CD14-positive monocyte (primary cell): ENCODE measurements around the gene MCF2L2. TPM values are rescaled to one million over a fixed set of nuclear protein-coding genes. Genes with fewer than 3 reads are reported as not detected.
A peak's percentile ranks its signal among the peaks of the same experiment; 100 is the strongest.

Experiments used
- DNase-seq, 3 donors: peaks; one replicate each; pipeline ENCODE4 v3.0.0-alpha.2; 2011 to 2022
- H2AFZ ChIP-seq: 2 replicates; pipeline ENCODE4 v1.6.0; 2012; ENCODE audit warnings: mild to moderate bottlenecking, low read depth, low read length, inconsistent platforms; ENCODE audit not compliant: insufficient read depth, poor library complexity, severe bottlenecking
- H3K27ac ChIP-seq, 2 donors: 1 replicate in 1 of 2; 2 replicates in 1 of 2; pipeline ENCODE4 v1.5.1; 2012 to 2013; ENCODE audit warnings: low read length in 2 of 2, control low read depth in 1 of 2, inconsistent platforms in 1 of 2, low read depth in 1 of 2, mild to moderate bottlenecking in 1 of 2
- H3K27me3 ChIP-seq, 2 donors: one replicate each; pipeline versions ENCODE4 v1.6.0 to v1.6.1; 2011 to 2013; ENCODE audit warnings: low read length in 2 of 2; ENCODE audit not compliant: control insufficient read depth in 2 of 2, insufficient read depth in 2 of 2
- H3K36me3 ChIP-seq, 2 donors: replicated peaks in 1 of 2; 1 replicate in 1 of 2; 2 replicates in 1 of 2; pipeline versions ENCODE4 v1.5.1 to v1.6.1; 2012 to 2013; ENCODE audit warnings: low read length in 2 of 2, control low read depth in 1 of 2, inconsistent platforms in 1 of 2, mild to moderate bottlenecking in 1 of 2; ENCODE audit not compliant: insufficient read depth in 2 of 2, control insufficient read depth in 1 of 2
- H3K4me1 ChIP-seq, 2 donors: 1 replicate in 1 of 2; 2 replicates in 1 of 2; pipeline versions ENCODE4 v1.5.1 to v1.6.1; 2012 to 2013; ENCODE audit warnings: low read length in 2 of 2, control low read depth in 1 of 2, inconsistent platforms in 1 of 2, mild to moderate bottlenecking in 1 of 2, moderate library complexity in 1 of 2; ENCODE audit not compliant: insufficient read depth in 2 of 2, control insufficient read depth in 1 of 2
- H3K4me2 ChIP-seq: replicated peaks from 2 replicates; pipeline ENCODE3; 2012; ENCODE audit warnings: low read length, moderate library complexity, mild to moderate bottlenecking; ENCODE audit not compliant: poor library complexity, severe bottlenecking; ENCODE audit errors: extremely low read depth
- H3K4me3 ChIP-seq, 3 experiments: fragments of 200-600 bp in 1 of 3; sonication (generic) in 1 of 3; replicated peaks in 1 of 3; 1 replicate in 2 of 3; 2 replicates in 1 of 3; pipeline ENCODE4 v1.5.1; 2011 to 2013; ENCODE audit warnings: low read length in 3 of 3, mild to moderate bottlenecking in 3 of 3, control low read depth in 2 of 3, low read depth in 2 of 3, inconsistent platforms in 1 of 3, moderate library complexity in 1 of 3
- H3K79me2 ChIP-seq: 2 replicates; pipeline ENCODE4 v1.6.0; 2012; ENCODE audit warnings: mild to moderate bottlenecking, control low read depth, inconsistent platforms, low read length, moderate library complexity; ENCODE audit not compliant: insufficient read depth
- H3K9ac ChIP-seq: 2 replicates; pipeline ENCODE4 v1.6.0; 2017; ENCODE audit warnings: low read length, mild to moderate bottlenecking; ENCODE audit not compliant: insufficient read depth, poor library complexity, severe bottlenecking
- H3K9me3 ChIP-seq, 2 donors: replicated peaks in 1 of 2; 1 replicate in 1 of 2; 2 replicates in 1 of 2; pipeline versions ENCODE4 v1.5.1 to v1.6.1; 2012 to 2013; ENCODE audit warnings: low read length in 2 of 2, control low read depth in 1 of 2; ENCODE audit not compliant: control insufficient read depth in 1 of 2, insufficient read depth in 1 of 2
- H4K20me1 ChIP-seq: 2 replicates; pipeline ENCODE4 v1.6.0; 2012; ENCODE audit warnings: mild to moderate bottlenecking, low read length, control low read depth, moderate library complexity; ENCODE audit not compliant: insufficient read depth
- H3K27ac Mint-ChIP-seq, 7 donors: one replicate each; pipeline ENCODE4 v1.8.0; 2020; ENCODE audit warnings: mild to moderate bottlenecking in 7 of 7, mixed read lengths in 7 of 7, moderate library complexity in 6 of 7, inconsistent platforms in 2 of 7
- H3K27me3 Mint-ChIP-seq, 3 donors: one replicate each; pipeline ENCODE4 v1.8.0; 2021 to 2022; ENCODE audit warnings: low read depth in 3 of 3, mild to moderate bottlenecking in 3 of 3, mixed read lengths in 3 of 3, moderate library complexity in 3 of 3, inconsistent platforms in 1 of 3
- H3K36me3 Mint-ChIP-seq, 2 donors: one replicate each; pipeline ENCODE4 v1.8.0; 2020; ENCODE audit warnings: mixed read lengths in 2 of 2, inconsistent platforms in 1 of 2, mild to moderate bottlenecking in 1 of 2
- H3K4me1 Mint-ChIP-seq: one replicate; pipeline ENCODE4 v1.8.0; 2020; ENCODE audit warnings: mild to moderate bottlenecking, mixed read lengths
- H3K4me3 Mint-ChIP-seq, 2 donors: one replicate each; pipeline ENCODE4 v1.8.0; 2020; ENCODE audit warnings: mild to moderate bottlenecking in 2 of 2, mixed read lengths in 2 of 2, moderate library complexity in 1 of 2
- H3K9me3 Mint-ChIP-seq, 7 donors: one replicate each; pipeline ENCODE4 v1.8.0; 2020 to 2022; ENCODE audit warnings: mixed read lengths in 7 of 7, mild to moderate bottlenecking in 6 of 7, moderate library complexity in 6 of 7, inconsistent platforms in 2 of 7
- WGBS: methylation state at CpG from one replicate; pipeline ENCODE4 v1.1.5; 2013; ENCODE audit warnings: missing lambda C conversion rate; ENCODE audit not compliant: insufficient coverage; 5-methylcytosine and 5-hydroxymethylcytosine counted together
- intact Hi-C, 2 donors: fragments of 100-400 bp; cut with micrococcal nuclease; formaldehyde crosslinking; loops; one replicate each; pipeline versions ENCODE4 v1.15.0 to v1.15.1; 2023
- polyA plus RNA-seq, 3 donors: library from polyadenylated mRNA; depleted of rRNA in 1 of 3; unstranded in 2 of 3; stranded (reverse) in 1 of 3; fragments of 300-500 nt in 2 of 3; fragments of >200 nt in 1 of 3; fragmentation: Illumina TruSeq in 2 of 3; gene quantifications; 1 replicate in 2 of 3; 2 replicates in 1 of 3; pipeline ENCODE4 v1.2.3, GENCODE V29; 2012 to 2021
- TF ChIP-seq, protein P1 (sequence below): fragments of 200-600 bp; IDR thresholded peaks from one replicate; pipeline ENCODE4 v1.8.0; 2022; ENCODE audit warnings: antibody characterized with exemption, mild to moderate bottlenecking

MCF2L2 gene
- polyA plus RNA-seq, 3 donors = 0.01 to 0.13 TPM; not detected in 1

DNA sequence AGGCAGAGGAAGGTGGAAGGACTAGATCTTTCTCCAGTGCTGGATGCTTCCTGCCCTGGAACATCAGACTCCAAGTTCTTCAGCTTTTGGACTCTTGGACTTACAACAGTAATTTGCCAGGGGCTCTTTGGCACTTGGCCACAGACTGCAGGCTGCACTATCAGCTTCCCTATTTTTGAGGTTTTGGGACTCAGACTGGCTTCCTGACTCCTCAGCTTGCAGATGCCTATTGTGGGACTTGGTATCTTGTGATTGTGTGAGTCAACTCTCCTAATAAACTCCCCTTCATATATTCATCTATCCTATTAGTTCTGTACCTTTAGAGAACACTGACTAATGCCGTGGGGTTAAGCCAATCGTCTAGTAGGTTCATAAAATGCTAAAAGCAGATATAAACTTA is 184.2 kb downstream of the MCF2L2 start:
- Histone ChIP-seq H4K20me1 (no peaks in the 10 kb centered on the region), H3K9ac (peak overlapping the region; percentile 32), H3K27ac (peak overlapping the region; percentile 56 to 88), H3K79me2 (no peaks in the 10 kb centered on the region), H3K4me3 (peak overlapping the region in 1 of 3 experiments; percentile 49), H3K4me1 (peaks cover 32 to 37% of the 10 kb centered on the region in 2 donors), H2AFZ (no peak overlapping the region), H3K4me2 (peak overlapping the region; percentile 54), H3K9me3 (peaks cover 12 to 16% of the 10 kb centered on the region in 2 donors), H3K36me3 (no peaks in the 10 kb centered on the region), H3K27me3 (no peaks in the 10 kb centered on the region)
- TF ChIP-seq, protein P1, sequence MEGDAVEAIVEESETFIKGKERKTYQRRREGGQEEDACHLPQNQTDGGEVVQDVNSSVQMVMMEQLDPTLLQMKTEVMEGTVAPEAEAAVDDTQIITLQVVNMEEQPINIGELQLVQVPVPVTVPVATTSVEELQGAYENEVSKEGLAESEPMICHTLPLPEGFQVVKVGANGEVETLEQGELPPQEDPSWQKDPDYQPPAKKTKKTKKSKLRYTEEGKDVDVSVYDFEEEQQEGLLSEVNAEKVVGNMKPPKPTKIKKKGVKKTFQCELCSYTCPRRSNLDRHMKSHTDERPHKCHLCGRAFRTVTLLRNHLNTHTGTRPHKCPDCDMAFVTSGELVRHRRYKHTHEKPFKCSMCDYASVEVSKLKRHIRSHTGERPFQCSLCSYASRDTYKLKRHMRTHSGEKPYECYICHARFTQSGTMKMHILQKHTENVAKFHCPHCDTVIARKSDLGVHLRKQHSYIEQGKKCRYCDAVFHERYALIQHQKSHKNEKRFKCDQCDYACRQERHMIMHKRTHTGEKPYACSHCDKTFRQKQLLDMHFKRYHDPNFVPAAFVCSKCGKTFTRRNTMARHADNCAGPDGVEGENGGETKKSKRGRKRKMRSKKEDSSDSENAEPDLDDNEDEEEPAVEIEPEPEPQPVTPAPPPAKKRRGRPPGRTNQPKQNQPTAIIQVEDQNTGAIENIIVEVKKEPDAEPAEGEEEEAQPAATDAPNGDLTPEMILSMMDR = no peak
- no CpG with 5 or more reads among the region's 2 CpGs for whole genome bisulfite sequencing
- H3K4me3 Mint-ChIP-seq = peak overlapping the region in 1 of 2 donors; percentile 59
- peak; percentile 91 to 98 (median 97) for DNase-seq
- H3K9me3 Mint-ChIP-seq = peaks cover 18 to 29% (median 26%) of the 10 kb centered on the region in 7 donors
- H3K4me1 Mint-ChIP-seq = peaks cover 33% of the 10 kb centered on the region
- peaks cover 0 to 4% (median 2%) of the 10 kb centered on the region in 3 donors for H3K27me3 Mint-ChIP-seq
- H3K27ac Mint-ChIP-seq = peak overlapping the region; percentile 89 to 96 (median 94)
- intact Hi-C loops = loop anchor here in 1 of 2 donors (5.0 kb wide), 1 partner anchor 37 kb away; no protein-coding TSS in a partner anchor
- H3K36me3 Mint-ChIP-seq = peaks cover 9 to 20% of the 10 kb centered on the region in 2 donors

DNA sequence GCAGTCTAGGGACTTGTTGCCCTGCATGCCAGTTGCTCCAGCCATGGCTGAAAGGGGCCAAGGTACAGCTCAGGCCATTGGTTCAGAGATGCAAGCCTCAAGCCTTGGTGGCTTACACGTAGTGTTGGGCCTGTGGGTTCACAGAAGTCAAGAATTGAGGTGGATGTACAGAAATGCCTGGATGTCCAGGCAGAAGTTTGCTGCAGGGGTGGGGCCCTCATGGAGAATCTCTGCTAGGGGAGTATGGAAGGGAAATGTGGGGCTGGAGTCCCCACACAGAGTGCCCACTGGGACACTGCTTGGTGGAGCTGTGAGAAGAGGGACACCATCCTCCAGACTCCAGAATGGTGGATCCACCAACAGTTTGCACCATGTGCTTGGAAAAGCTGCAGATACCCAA is 186.0 kb downstream of the MCF2L2 start:
- Histone ChIP-seq H3K4me1 (peaks cover 32 to 37% of the 10 kb centered on the region in 2 donors), H4K20me1 (no peaks in the 10 kb centered on the region), H3K9me3 (peaks cover 12 to 16% of the 10 kb centered on the region in 2 donors), H3K4me2 (no peak overlapping the region), H3K79me2 (no peaks in the 10 kb centered on the region), H3K9ac (no peak overlapping the region), H2AFZ (no peak overlapping the region), H3K36me3 (no peaks in the 10 kb centered on the region), H3K4me3 (no peak overlapping the region), H3K27ac (peak overlapping the region in 1 of 2 donors; percentile 45), H3K27me3 (no peaks in the 10 kb centered on the region)
- peaks cover 0 to 4% (median 0%) of the 10 kb centered on the region in 3 donors for H3K27me3 Mint-ChIP-seq
- 100% methylated on average over 1 of the region's 1 CpG for WGBS
- DNase-seq = no peak
- intact Hi-C loops = loop anchor here in 1 of 2 donors (5.0 kb wide), 1 partner anchor 35 kb away; no protein-coding TSS in a partner anchor
- peak overlapping the region in 1 of 7 donors; percentile 43 for H3K27ac Mint-ChIP-seq
- H3K4me3 Mint-ChIP-seq = no peak overlapping the region
- H3K9me3 Mint-ChIP-seq = peaks cover 22 to 29% (median 26%) of the 10 kb centered on the region in 7 donors
- TF ChIP-seq, protein P1 = no peak
- H3K36me3 Mint-ChIP-seq = peaks cover 9 to 20% of the 10 kb centered on the region in 2 donors
- peaks cover 29% of the 10 kb centered on the region for H3K4me1 Mint-ChIP-seq
